ENCODE results near the gene GAB3. TPM values are rescaled to one million over a fixed set of nuclear protein-coding genes. Genes with fewer than 3 reads are reported as not detected.
"Not testable (repeated sequence)": the region's sequence is repeated elsewhere in the genome, so short reads cannot be mapped to it uniquely, and the experiment has no call there.

Gene GAB3
- polyA plus RNA-seq, 1 donor from 2014 or later = 3.0 TPM

- not testable (repeated sequence) for H3K27ac Mint-ChIP-seq, H3K36me3 Mint-ChIP-seq, H3K27me3 Mint-ChIP-seq, H3K4me1 Mint-ChIP-seq, H3K4me3 Mint-ChIP-seq
- peaks cover 0 to 24% (median 12%) of the 10 kb centered on the region in 3 donors for H3K9me3 Mint-ChIP-seq
Observed at GRCh38 chrX:154670848-154671247, 80.0 kb downstream of the GAB3 start.

DNA sequence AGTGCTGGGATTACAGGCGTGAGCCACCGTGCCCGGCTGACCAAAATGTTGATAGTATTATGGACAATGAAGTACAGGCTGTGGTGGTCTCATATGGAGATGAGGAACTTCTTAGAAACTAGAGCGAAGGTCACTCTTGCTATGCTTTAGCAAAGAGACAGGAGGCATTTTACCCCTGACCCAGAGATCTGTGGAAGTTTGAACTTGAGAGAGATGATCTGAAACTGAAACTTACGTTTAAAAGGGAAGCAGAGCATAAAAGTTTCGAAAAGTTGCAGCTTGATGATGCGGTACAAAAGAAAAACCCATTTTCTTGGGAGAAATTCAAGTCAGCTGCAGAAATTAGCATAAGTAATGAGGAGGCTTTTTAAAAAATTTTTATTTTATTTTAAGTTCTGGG, 89.0 kb downstream of the GAB3 start:
- peaks cover 7 to 10% (median 7%) of the 10 kb centered on the region in 3 donors for H3K4me1 Mint-ChIP-seq
- H3K4me3 Mint-ChIP-seq = peak overlapping the region in 1 of 4 donors; percentile 1
- H3K9me3 Mint-ChIP-seq = peaks cover 2 to 11% (median 9%) of the 10 kb centered on the region in 3 donors
- no peaks in the 10 kb centered on the region for H3K27me3 Mint-ChIP-seq
- H3K27ac Mint-ChIP-seq = peak overlapping the region in 1 of 3 donors; percentile 20
- no peaks in the 10 kb centered on the region for H3K36me3 Mint-ChIP-seq

- H3K27me3 Mint-ChIP-seq = no peaks in the 10 kb centered on the region
- no peaks in the 10 kb centered on the region for H3K36me3 Mint-ChIP-seq
- H3K4me3 Mint-ChIP-seq = peak overlapping the region in 1 of 4 donors; percentile 30
- H3K4me1 Mint-ChIP-seq = peaks cover 7 to 10% (median 7%) of the 10 kb centered on the region in 3 donors
- no peak overlapping the region for H3K27ac Mint-ChIP-seq
- H3K9me3 Mint-ChIP-seq = peaks cover 2 to 11% (median 9%) of the 10 kb centered on the region in 3 donors
Observed at GRCh38 chrX:154661170-154661569, 89.7 kb downstream of the GAB3 start.

GRCh38 chrX:154660541-154660940, 90.3 kb downstream of the GAB3 start:
- peaks cover 7 to 10% (median 7%) of the 10 kb centered on the region in 3 donors for H3K4me1 Mint-ChIP-seq
- H3K27ac Mint-ChIP-seq = no peak overlapping the region
- H3K27me3 Mint-ChIP-seq = no peaks in the 10 kb centered on the region
- no peak overlapping the region for H3K4me3 Mint-ChIP-seq
- peaks cover 2 to 11% (median 5%) of the 10 kb centered on the region in 3 donors for H3K9me3 Mint-ChIP-seq
- H3K36me3 Mint-ChIP-seq = no peaks in the 10 kb centered on the region

DNA sequence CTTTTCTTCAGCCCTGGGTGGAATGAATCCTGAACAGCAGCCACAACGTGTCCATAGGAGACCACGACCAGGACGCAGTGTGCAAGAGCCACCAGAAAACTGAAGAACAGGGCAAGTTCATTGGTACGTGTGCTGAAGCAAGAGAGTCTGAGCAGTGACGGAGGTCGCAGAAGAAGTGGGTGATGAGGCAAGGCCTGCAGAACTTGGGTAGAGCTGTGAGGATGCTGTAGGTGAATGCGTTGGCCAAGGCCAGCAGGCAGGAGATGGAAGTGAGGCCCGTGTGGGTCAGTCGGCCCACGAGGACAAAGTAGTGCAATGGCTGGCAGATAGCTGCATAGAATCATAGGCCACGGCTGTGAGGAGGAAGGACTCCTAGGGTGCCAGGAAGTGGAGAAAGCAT, 91.9 kb downstream of the GAB3 start:
- Mint-ChIP-seq H3K9me3 (peaks cover 2 to 11% (median 3%) of the 10 kb centered on the region in 3 donors), H3K36me3 (no peaks in the 10 kb centered on the region), H3K27ac (no peak overlapping the region), H3K27me3 (no peaks in the 10 kb centered on the region), H3K4me1 (peaks cover 7 to 10% (median 7%) of the 10 kb centered on the region in 3 donors), H3K4me3 (no peak overlapping the region)

- peaks cover 7 to 10% (median 7%) of the 10 kb centered on the region in 3 donors for H3K4me1 Mint-ChIP-seq
- no peak overlapping the region for H3K27ac Mint-ChIP-seq
- no peak overlapping the region for H3K4me3 Mint-ChIP-seq
- peaks cover 0 to 8% (median 2%) of the 10 kb centered on the region in 3 donors for H3K9me3 Mint-ChIP-seq
- H3K27me3 Mint-ChIP-seq = no peaks in the 10 kb centered on the region
- no peaks in the 10 kb centered on the region for H3K36me3 Mint-ChIP-seq
Observed at GRCh38 chrX:154658187-154658586, 92.7 kb downstream of the GAB3 start.

- no peak overlapping the region for H3K27ac Mint-ChIP-seq
Observed at GRCh38 chrX:154657226-154657805, 93.6 kb downstream of the GAB3 start.

DNA sequence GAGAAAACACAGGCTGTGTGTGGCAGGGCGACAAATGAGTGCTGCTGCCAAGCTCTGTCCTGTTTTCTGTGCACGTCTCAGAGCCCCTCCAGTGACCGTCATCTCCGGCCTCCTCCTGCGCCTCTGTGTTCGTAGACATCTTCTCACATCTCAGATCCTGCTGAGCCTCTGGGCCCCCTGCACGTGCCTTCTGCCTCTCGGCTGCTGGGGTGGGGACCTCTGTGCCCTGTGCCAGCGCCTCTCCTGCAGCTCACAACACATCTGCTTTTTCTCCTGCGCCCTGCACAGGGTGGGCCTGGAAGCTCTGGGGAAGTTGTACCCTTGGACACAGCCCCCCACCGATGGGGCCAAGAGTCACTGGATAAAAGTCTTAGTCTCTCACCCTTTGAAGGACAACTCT, 95.1 kb downstream of the GAB3 start:
- no peaks in the 10 kb centered on the region for H3K4me1 Mint-ChIP-seq
- H3K4me3 Mint-ChIP-seq = no peak overlapping the region
- no peak overlapping the region for H3K27ac Mint-ChIP-seq
- H3K27me3 Mint-ChIP-seq = no peaks in the 10 kb centered on the region
- no peaks in the 10 kb centered on the region for H3K36me3 Mint-ChIP-seq
- no peaks in the 10 kb centered on the region for H3K9me3 Mint-ChIP-seq

More at GRCh38 chrX:154657226-154657805, 93.6 kb downstream of the GAB3 start:
- H3K4me3 Mint-ChIP-seq = no peak overlapping the region
- peaks cover 0 to 8% (median 2%) of the 10 kb centered on the region in 3 donors for H3K9me3 Mint-ChIP-seq
- H3K36me3 Mint-ChIP-seq = no peaks in the 10 kb centered on the region
- H3K27me3 Mint-ChIP-seq = no peaks in the 10 kb centered on the region
- peaks cover 7 to 10% (median 7%) of the 10 kb centered on the region in 3 donors for H3K4me1 Mint-ChIP-seq

DNA sequence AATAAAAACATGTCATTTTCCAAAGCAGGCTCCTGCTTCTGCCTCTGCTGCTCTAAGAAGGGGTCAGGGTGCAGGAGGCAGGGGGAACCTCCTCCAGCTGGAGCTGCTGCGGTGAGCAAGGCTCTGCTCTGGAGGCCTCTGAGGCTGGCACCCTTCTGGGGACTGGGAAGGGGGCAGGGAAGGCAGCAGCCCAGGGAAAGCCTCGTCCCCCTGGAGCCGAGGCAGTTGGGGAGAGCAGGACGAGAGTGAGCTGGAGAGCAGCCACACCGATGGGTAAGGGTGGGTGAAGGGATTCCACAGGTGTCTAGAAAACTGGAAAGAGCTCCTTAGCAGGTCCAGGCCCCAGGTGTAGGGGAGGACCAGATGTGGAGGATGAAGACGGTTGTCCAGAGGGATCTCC, 95.5 kb downstream of the GAB3 start:
- Mint-ChIP-seq H3K27me3 (no peaks in the 10 kb centered on the region), H3K27ac (no peak overlapping the region), H3K4me3 (peak overlapping the region in 1 of 4 donors; percentile 52), H3K4me1 (no peaks in the 10 kb centered on the region), H3K36me3 (no peaks in the 10 kb centered on the region), H3K9me3 (no peaks in the 10 kb centered on the region)

GRCh38 chrX:154654925-154655324, 96.0 kb downstream of the GAB3 start:
- H3K36me3 Mint-ChIP-seq = no peaks in the 10 kb centered on the region
- H3K27ac Mint-ChIP-seq = no peak overlapping the region
- no peaks in the 10 kb centered on the region for H3K27me3 Mint-ChIP-seq
- peak overlapping the region in 1 of 4 donors; percentile 52 for H3K4me3 Mint-ChIP-seq
- H3K9me3 Mint-ChIP-seq = no peaks in the 10 kb centered on the region
- H3K4me1 Mint-ChIP-seq = no peaks in the 10 kb centered on the region

GRCh38 chrX:154654372-154654771, 96.5 kb downstream of the GAB3 start:
- H3K9me3 Mint-ChIP-seq = no peaks in the 10 kb centered on the region
- no peak overlapping the region for H3K4me3 Mint-ChIP-seq
- no peak overlapping the region for H3K27ac Mint-ChIP-seq
- H3K36me3 Mint-ChIP-seq = no peaks in the 10 kb centered on the region
- H3K27me3 Mint-ChIP-seq = no peaks in the 10 kb centered on the region
- H3K4me1 Mint-ChIP-seq = no peaks in the 10 kb centered on the region

DNA sequence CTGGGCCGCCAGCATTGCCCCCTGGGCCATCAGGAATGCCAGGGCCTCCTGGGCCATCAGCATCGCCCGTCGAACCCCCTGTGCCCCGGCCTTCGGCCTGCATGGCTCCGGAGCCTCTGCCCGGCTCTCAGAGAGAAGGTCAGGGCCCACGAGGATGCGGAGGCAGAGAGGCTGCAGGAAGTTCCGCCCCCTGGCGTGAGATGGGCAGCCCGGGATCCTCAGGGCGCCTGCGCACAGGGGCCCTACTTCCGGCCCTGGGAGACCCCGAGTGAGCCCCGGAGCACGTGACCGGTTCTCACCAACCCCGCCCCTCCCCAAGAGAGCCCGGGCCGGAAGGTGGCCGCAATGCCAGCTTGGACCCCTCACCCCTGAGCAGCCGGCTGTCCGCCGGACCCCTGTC, 97.5 kb downstream of the GAB3 start, which contains the start of gene CTAG2:
Gene CTAG2, minus strand, starts transcription at position 167 of the 400 bp plus-strand sequence. Its CDS starts 64 bp downstream, at position 103.
- not testable (repeated sequence) for H3K36me3 Mint-ChIP-seq, H3K27me3 Mint-ChIP-seq, H3K4me3 Mint-ChIP-seq, H3K9me3 Mint-ChIP-seq, H3K27ac Mint-ChIP-seq, H3K4me1 Mint-ChIP-seq

DNA sequence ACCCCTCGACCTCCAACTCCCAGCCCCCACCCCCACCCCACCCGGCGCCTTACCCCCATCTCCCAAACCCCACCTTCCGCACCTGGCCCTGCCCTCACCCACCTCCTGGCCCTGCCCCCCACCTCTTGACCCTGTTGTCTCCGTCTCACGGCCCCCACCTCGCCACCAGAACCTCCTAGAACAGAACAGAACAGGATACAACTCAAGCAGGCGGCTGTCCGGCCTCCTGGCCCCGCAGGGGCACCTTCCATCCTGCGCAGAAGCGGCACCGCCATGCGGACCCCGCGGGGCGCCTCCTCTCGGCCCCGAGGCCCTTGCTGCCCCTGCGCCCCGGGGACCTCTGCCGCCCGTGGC, 97.9 kb downstream of the GAB3 start:
- no peaks in the 10 kb centered on the region for H3K4me1 Mint-ChIP-seq
- H3K27me3 Mint-ChIP-seq = no peaks in the 10 kb centered on the region
- no peaks in the 10 kb centered on the region for H3K36me3 Mint-ChIP-seq

DNA sequence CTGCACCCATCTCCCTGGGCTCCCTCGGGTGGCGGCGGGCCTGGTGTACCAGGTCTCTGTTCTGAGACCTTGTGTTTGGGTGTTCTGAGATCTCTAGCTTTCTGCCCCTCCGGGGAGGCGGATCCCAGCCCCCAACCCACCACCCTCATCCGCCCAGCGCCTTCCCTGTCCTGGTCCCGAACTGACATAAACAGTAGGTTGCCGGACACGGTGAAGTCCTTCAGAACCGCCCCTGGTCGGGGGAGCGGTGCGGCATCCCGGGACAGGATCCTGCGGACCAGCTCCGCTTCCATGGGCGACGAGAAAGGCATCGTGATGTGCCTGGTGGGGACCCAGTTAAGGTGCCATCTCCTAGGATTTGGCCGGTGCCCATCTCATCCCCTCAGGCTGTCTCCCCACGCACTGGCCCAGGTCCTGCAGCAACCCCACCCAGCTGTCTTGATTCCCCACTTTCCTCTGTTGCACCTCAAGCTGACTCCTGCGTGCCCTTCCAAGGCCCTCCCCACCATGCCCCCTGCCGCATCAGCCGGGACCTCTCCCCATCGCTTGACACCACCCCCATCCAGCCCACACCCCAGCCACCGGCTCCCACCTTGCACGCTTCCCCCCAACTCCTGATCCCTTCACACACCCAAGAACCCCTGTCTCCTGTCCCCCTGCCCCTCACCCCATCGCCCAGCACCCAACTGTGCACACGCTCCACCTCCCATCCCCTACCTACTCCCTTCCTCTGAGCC, 98.4 kb downstream of the GAB3 start:
- H3K27ac Mint-ChIP-seq = no peak overlapping the region
- no peaks in the 10 kb centered on the region for H3K36me3 Mint-ChIP-seq
- H3K9me3 Mint-ChIP-seq = no peaks in the 10 kb centered on the region
- H3K27me3 Mint-ChIP-seq = no peaks in the 10 kb centered on the region
- H3K4me1 Mint-ChIP-seq = no peaks in the 10 kb centered on the region
- H3K4me3 Mint-ChIP-seq = no peak overlapping the region

More for the DNA sequence above, 97.9 kb downstream of the GAB3 start:
- no peak overlapping the region for H3K4me3 Mint-ChIP-seq
- H3K9me3 Mint-ChIP-seq = no peaks in the 10 kb centered on the region
- no peak overlapping the region for H3K27ac Mint-ChIP-seq

DNA sequence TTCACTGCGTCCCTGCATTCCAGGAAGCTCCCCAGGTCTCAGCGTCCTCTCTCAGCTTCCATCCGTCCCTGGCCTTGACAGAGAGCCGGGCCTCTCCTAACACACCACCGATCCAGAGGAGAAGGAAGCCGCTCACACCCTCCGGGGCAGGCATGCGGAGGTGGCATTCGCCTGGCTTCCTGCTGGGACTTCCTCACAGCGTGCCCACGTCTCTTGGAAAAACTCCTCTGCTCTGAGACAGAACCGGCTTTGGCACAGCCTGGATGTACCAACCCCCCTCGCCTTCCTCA, 100.7 kb downstream of the GAB3 start:
- no peak overlapping the region for H3K27ac Mint-ChIP-seq
- H3K36me3 Mint-ChIP-seq = no peaks in the 10 kb centered on the region
- H3K27me3 Mint-ChIP-seq = no peaks in the 10 kb centered on the region
- H3K4me1 Mint-ChIP-seq = no peaks in the 10 kb centered on the region
- no peak overlapping the region for H3K4me3 Mint-ChIP-seq
- H3K9me3 Mint-ChIP-seq = no peaks in the 10 kb centered on the region

All from IgD-negative memory B cell (primary cell).